ENCODE results near the gene ATAD3A. TPM values are rescaled to one million over a fixed set of nuclear protein-coding genes. Genes with fewer than 3 reads are reported as not detected.

The ATAD3A gene
- total RNA-seq, 4 donors from 2014 or later: 1.8 to 14.8 (median 11.7) TPM

GRCh38 chr1:1563688-1564087 is 51.7 kb downstream of the ATAD3A start:
- Histone ChIP-seq H3K4me3 (no peak overlapping the region), H3K36me3 (no peaks in the 10 kb centered on the region), H3K4me1 (no peaks in the 10 kb centered on the region), H3K27ac (no peak overlapping the region), H3K27me3 (no peaks in the 10 kb centered on the region), H3K9me3 (no peaks in the 10 kb centered on the region)
- intact Hi-C loops (cut with DNase I; ENCODE audit: low total_unique reads): no loop called here
- TF ChIP-seq CTCF (IDR thresholded peaks at IDR 0.05) (no peak), POLR2A (IDR thresholded peaks at IDR 0.05) (no peak)
- DNase-seq: no peak

DNA sequence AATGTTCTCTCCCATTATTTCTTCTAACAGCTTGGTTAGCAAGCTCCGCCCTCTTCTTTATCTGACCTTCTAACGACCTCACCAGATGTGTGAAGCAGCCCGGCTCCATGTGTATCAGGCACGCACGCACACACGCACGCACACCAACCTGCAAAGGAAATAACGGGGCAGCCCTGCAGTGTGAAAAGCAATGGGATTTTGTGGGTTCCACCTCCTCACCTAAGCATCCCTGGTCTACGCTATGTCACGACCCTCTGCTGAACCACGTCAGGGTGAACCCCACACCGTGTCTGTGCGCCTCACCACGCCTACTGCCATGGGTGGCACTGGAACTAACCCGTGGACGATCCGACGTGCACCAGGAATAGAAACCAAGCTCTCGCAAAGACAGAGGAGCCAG is 52.3 kb downstream of the ATAD3A start:
- Histone ChIP-seq H3K27me3 (no peaks in the 10 kb centered on the region), H3K4me3 (no peak overlapping the region), H3K9me3 (no peaks in the 10 kb centered on the region), H3K36me3 (no peaks in the 10 kb centered on the region), H3K4me1 (no peaks in the 10 kb centered on the region), H3K27ac (no peak overlapping the region)
- intact Hi-C loops (cut with DNase I; ENCODE audit: low total_unique reads): no loop called here
- no peak for DNase-seq
- TF ChIP-seq POLR2A (IDR thresholded peaks at IDR 0.05): no peak
- no peak for TF ChIP-seq CTCF (IDR thresholded peaks at IDR 0.05)

- Histone ChIP-seq H3K4me1 (no peaks in the 10 kb centered on the region), H3K27me3 (no peaks in the 10 kb centered on the region), H3K9me3 (no peaks in the 10 kb centered on the region), H3K27ac (no peak overlapping the region), H3K36me3 (no peaks in the 10 kb centered on the region), H3K4me3 (no peak overlapping the region)
- intact Hi-C loops (cut with DNase I; ENCODE audit: low total_unique reads): no loop called here
- no peak for DNase-seq
- TF ChIP-seq POLR2A (IDR thresholded peaks at IDR 0.05) (no peak), CTCF (IDR thresholded peaks at IDR 0.05) (no peak)
Measured at GRCh38 chr1:1565340-1565739, 53.4 kb downstream of the ATAD3A start.

- Histone ChIP-seq H3K27me3 (no peaks in the 10 kb centered on the region), H3K4me3 (no peak overlapping the region), H3K4me1 (no peaks in the 10 kb centered on the region), H3K9me3 (no peaks in the 10 kb centered on the region), H3K27ac (no peak overlapping the region), H3K36me3 (no peaks in the 10 kb centered on the region)
- no peak for TF ChIP-seq POLR2A (IDR thresholded peaks at IDR 0.05)
- TF ChIP-seq CTCF (IDR thresholded peaks at IDR 0.05): no peak
- intact Hi-C loops (cut with DNase I; ENCODE audit: low total_unique reads): no loop called here
- no peak for DNase-seq
Measured at GRCh38 chr1:1567152-1567875, 55.4 kb downstream of the ATAD3A start.

- H3K9me3 ChIP-seq: no peaks in the 10 kb centered on the region
- no peak for DNase-seq
- no peaks in the 10 kb centered on the region for H3K27me3 ChIP-seq
- TF ChIP-seq POLR2A (IDR thresholded peaks at IDR 0.05): no peak
- no peak for TF ChIP-seq CTCF (IDR thresholded peaks at IDR 0.05)
- no peaks in the 10 kb centered on the region for H3K36me3 ChIP-seq
- H3K4me3 ChIP-seq: no peak overlapping the region
- intact Hi-C loops (cut with DNase I; ENCODE audit: low total_unique reads): no loop called here
- H3K4me1 ChIP-seq: no peaks in the 10 kb centered on the region
- no peak overlapping the region for H3K27ac ChIP-seq
Measured at GRCh38 chr1:1567891-1568291, 55.9 kb downstream of the ATAD3A start.

All from uterus (tissue), 4 donors.